Measurements from ENCODE around the gene ACOT7.

Gene ACOT7

DNA sequence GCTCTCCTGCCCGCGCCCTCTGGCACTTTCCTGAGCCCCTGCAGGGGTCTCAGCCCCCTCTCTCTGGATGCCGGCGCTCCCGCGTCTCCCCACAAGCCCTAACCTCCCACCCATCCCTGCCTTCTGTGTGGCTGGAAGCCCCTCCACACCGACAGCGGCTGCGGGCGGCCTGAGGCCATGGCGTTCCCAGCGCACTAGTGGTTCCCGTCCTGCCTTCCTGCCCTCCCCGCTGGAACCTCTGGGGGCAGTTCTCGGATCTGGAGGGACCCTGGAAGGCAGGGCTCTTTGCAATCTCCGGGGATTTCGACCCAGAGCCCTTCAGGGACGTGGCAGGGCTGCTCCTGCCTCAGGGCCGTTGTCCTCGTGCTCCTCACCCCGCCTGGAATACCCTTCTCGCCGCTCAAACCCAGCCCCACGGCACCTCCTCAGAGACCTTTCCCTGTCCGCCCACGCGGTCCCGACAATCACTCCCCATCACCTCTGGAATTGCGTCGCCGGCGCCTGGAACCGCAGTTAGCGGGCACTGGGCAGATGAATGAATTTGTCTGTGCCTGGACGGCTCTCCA, 30.5 kb upstream of the ACOT7 start:
- DNase-seq (ENCODE audit: low spot score) = no peak

DNA sequence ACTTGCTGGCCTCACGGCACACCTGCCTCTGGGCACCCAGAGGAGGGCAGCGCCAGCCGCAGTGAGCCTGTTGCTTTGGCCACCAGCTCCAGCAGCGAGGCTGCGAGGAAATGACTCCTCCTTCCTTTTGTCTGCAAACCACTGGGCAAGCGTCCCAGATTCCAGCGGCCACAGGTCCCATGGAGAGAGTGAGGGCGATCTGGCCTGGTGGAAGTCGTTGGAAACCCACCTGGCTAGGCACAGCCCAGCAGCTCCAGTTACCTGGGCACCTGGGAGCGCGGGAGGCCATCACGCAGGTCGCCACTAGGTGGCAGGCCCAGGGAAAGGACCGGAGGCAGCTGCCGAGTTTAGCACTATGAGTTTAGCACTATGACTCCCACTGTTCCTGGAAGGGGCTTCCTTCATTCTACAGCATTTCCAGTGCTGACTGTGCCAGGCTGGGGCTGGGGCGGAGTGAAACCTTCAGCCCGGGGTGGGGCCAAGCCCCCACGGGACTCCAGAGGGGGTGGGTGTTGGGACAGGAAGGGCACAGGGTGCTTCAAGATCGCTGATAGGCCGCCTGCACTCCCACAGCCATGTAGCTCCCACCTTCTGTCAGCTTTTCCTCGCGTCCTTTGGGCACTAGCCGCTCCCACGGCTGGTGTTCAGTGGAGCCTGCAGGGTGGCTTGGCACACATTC, 29.9 kb upstream of the ACOT7 start:
- peak; percentile 75 for DNase-seq (ENCODE audit: low spot score)

DNA sequence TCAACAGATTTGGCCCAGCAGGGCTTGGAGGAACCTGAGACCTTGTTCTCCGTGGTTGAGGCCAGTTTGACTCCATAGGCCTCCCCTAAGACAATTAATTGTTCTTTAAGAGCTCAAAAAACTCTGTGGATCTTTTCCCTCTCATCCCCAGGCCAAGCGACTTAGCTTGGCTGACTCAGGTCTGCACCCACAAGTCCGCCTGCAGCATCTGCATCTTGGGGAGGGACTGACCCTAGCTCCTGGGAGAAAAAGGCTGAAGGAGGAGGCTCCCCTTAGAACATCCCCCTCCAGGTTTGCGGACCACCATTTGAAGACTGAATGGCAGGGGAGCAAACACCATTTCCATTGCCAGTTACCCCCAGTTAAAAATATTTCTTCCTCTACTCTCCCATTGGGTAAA, 27.7 kb upstream of the ACOT7 start:
- DNase-seq (ENCODE audit: low spot score) = no peak

DNA sequence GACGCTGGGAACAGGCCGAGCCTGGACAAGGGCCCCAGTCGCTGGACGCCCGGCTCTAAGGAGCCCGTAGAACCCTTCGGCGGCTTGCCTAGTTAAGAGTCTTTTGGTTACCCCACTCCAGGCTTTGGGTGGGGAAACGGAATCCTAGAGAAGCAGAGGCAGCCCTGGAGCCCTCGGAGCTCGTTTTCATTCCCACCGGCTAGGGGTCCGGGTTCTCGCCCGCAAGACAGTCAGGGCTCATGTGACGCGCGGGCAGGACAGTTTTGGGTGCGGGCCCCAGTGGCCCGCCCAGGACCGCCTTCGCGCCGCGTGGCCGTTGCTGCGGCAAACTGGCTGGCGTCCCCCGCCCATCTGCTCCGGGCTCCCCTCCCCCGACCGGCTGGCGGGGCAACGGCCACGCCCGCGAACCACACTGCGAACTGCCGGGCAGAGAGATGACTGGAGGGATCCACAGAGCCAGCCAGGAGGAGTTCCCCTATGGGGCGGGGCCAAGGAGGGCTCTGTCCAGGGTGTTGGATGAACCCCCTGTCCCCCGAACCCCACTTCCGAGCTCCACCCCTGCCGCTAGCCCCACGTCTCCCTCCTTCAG, 27.0 kb upstream of the ACOT7 start:
- no peak for DNase-seq (ENCODE audit: low spot score)

DNA sequence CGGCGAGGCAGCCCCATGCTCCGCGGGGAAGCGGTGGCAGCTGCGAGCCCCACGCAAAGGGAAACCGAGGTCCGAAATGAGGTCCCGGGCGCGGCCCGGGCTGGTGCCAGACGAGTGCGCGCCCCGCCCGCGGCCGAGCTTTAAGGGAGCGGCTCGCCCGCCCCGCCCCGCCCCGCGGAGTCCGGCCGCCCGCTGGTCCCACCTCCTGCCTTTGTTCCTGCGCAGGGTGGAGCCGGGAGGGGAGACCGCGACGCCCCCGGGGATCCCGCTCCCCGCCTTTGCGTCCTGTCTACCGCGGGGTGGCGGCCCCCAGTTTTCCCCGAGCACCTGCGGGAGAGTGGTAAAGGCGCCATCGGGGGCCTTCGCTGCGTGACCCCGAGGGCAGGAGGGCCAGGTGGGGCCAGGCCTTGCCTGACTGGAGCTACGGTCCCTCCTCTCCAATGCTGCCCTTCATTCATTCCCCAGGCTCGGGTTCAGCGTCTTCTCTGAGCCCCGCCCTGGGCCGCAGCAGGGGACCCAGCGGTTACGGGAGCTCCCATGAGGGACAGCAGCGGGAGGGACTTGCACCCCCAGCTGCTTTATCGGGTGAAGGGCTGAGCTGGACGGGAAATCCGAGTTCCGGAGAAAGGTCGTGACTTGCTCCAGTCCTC, 26.4 kb upstream of the ACOT7 start, which contains the start of gene HES2:
Gene HES2, minus strand, starts transcription at position 116 of the 650 bp plus-strand sequence. Its CDS starts 99 bp downstream, at position 17.
- DNase-seq (ENCODE audit: low spot score) = no peak

DNA sequence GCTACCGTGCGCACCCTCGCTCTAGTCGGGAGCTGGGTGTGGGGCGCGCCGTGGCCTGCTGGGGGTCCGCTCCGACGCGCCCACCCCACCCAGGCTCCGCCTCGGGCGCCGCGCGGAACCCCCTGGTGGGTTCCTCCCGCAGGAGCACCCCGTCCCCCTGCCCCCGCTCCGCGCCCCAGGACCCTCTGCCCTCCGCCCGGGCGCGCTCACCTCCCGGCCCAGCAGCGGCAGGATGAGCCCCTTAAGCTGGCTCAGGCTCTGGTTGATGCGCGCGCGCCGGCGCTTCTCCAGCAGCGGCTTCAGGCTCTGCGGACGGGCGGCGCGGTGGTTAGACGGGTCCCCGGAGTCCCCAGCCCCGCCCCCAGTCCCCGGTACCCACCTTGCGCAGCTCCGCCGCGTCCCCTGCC, 25.8 kb upstream of the ACOT7 start:
- DNase-seq (ENCODE audit: low spot score) = no peak

DNA sequence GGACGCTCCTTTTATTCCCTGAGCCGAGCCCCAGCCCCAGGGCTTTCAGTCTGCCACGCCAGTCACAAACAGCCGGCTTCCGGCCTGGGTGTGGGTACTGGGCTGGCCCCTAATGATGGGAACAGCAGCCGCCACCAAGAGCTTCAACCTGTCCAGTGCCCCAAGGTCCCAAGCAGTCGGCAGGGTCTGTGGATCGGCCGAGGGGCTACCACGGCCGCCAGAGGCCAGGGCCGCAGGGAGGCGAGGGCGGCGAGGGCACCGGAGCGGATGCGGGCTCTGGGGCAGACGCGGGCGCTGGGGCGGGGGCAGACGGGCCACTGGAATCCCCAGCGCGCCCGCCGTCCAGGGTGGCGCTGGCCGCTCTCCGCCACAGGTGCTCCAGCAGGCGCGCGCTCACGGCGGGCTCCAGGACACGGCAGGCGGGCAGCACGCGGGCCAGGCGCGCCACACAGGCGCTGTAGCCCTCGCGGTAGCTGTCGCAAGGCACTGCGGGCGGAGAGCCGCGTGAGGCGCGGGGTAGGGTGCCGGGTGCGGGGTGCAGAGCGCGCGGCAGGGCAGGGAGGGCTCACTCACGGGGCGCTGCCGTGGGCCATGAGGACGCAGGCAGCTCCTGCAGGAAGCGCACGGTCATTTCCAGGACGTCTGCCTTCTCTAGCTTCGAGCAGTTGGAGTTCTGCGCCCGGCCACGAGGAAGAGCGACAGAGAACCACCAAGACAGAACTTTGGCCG, 25.3 kb upstream of the ACOT7 start:
- no peak for DNase-seq (ENCODE audit: low spot score)

DNA sequence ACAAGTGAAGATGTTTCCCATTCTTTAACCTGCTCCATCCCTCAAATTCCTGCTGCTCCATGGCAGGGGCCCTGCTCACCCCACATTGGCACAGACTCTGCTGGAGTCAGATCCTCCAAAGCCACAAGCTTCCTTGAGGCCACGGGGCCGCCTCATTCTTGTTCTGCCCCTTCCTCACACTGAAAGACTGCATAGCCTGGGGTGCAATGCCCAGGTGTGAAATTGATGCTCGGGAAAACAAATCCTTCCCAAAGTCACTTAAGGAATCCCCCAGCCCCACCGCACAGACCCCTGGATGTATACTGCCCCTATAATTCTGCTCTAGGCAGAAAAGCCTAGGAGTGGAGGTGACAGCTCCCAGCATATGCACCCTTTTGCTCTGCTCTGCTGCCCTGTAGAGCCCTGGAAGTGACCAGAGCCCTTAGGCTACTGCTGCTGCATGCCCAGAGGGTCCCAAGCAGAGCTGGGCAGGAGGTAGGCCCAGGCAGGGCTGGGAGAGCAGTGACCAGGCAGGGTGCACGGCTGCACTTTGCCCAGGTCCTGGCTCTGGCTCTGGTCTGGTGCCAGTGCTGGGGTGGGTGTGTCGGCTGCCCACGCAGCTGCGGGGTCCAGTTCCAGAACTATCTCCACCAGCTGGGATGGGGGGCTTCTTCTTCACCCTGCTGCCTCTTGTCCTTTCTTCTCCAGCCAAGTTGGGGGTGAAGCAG, 24.5 kb upstream of the ACOT7 start:
- DNase-seq (ENCODE audit: low spot score) = no peak

DNA sequence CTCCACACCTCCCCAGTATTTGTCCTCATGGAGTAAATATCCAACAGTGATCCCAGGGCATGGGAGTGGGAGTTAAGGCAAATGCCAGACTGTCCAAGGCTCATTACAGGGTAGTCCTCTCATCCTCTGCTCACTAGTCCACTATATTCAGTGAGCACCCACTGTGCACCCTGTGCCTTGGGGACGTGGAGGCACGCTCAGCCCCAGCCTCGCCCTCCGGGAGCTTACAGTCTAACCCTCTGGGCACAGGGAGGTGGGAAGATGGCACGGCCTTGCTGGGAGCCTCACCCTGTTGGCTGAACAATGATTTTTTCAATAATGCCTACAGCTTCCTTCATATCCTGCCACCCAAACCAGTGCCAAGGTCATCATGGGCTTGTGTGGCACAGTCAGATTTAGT, 23.3 kb upstream of the ACOT7 start:
- no peak for DNase-seq (ENCODE audit: low spot score)

DNA sequence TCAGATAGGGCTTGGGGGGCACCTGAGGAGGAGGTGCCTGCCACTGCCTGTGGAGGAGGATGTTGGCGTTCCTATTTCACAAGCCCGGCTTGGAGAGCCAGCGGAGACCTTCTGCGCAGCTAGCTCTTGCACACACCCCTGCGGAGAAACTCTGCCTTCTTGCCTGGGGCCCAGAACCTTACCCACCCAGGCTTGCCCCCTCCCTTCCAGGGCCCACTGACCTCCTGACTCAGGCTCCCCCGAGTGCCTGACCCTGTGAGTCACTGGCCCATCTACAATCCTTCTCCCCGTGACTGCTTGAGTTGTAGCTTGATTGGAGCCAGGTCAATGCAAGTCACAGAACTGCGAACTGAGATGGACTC, 22.7 kb upstream of the ACOT7 start:
- DNase-seq (ENCODE audit: low spot score) = no peak

DNA sequence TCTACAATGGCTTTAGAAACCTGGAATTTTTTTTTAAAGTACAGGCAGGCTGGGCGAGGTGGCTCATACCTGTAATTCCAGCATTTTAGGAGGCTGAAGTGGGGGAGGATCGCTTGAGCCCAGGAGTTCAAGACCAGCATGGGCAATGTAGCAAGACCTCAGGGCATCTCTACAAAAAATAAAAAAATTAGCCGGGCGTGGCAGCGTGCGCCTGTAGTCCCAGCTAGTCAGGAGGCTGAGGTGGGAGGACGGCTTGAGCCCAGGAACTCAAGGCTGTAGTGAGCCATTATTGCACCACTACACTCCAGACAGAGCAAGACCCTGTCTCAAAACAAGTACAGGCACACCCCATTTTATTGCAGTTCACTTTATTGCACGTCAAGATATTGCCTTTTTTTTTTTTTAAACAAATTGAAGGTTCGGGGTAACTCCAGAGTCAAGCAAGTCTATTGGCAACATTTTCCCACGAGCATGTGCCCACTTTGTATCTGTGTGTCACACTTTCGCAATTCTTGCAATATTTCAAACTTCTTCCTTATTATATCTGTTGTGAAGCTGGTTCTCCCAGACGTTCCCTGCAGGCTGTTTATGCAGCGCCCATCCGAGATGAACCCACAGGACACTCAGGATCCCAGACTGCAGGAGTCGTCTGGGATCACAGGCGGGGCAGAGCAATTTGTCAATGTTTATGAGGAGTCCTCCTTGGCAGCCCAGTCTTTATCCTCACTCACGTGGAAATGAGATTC, 21.5 kb upstream of the ACOT7 start:
- DNase-seq (ENCODE audit: low spot score) = no peak

DNA sequence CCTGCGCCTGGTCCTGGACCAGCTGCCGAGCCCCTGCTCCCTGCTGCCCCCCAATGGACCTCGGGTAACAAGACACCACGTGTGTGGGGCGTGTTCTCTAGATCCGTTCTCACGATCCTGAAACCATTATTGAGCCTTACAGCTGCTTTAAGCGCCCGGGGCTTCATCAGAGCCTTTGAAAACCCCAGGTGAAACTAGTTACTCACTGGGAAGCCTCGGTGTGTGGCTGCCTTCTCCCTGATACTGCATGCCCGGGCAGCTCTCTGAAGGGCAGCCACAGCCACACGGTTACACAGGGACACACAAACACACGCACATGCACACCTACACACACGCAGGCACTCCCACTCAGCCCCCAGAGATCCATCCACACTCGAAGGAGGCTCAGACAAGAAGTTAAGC, 20.9 kb upstream of the ACOT7 start:
- DNase-seq (ENCODE audit: low spot score) = peak; percentile 22

DNA sequence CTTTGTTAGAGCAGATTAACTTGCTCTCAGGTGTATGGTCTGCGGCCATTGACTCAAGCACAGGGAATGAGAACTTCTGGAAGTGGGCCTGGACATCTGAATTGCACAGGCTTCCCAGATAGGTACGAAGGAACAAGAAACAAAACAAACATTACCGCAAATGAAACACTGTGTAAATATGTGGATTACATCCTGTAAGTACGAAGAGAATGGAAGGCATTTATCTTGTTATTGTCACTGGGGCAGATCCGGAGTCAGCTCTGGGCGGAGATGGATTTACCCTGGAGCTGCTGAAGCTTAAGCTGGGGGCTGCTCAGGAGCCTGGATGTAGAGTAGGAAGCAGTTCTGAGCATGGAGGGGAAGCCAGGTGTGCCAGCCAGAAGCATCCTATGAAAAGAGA, 19.3 kb upstream of the ACOT7 start:
- DNase-seq (ENCODE audit: low spot score) = no peak

DNA sequence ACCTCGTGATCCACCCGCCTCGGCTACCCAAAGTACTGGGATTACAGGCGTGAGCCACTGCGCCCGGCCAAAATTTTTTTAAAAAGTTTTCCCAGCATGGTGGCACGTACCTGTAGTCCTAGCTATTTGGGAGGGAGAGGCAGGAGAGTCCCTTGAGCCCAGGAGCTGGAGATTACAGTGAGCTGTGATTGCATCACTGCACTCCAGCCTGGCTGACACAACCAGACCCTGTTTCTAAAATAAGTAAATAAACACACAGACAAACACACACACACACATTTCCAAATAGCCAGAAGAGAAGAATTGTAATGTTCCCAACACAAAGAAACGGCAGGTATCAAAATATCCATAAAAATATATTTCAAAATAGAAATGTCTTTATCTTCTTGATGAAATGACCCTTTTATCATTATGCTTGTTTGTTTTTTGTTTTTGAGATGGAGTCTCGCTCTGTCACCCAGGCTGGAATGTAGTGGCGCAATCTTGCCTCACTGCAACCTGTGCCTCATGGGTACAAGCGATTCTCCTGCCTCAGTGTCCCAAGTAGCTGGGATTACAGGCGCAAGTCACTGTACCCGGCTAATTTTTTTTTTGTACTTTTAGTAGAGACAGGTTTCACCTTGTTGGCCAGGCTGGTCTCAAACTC, 16.8 kb upstream of the ACOT7 start:
- no peak for DNase-seq (ENCODE audit: low spot score)

DNA sequence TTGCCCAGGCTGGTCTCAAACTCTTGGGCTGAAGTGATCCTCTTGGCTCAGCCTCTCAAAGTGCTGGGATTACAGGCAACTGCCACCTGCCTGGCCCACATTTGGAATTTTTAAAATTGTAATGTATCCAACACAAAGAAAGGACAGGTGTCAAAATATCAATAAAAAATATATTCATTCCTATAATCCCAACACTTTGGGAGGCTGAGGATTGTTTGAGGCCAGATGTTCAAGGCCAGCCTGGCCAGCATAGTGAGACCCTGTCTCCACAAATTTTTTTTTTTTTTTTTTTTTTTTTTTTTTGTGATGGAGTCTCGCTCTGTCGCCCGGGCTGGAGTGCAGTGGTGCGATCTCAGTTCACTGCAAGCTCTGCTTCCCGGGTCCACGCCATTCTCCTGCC, 16.2 kb upstream of the ACOT7 start:
- DNase-seq (ENCODE audit: low spot score) = no peak

DNA sequence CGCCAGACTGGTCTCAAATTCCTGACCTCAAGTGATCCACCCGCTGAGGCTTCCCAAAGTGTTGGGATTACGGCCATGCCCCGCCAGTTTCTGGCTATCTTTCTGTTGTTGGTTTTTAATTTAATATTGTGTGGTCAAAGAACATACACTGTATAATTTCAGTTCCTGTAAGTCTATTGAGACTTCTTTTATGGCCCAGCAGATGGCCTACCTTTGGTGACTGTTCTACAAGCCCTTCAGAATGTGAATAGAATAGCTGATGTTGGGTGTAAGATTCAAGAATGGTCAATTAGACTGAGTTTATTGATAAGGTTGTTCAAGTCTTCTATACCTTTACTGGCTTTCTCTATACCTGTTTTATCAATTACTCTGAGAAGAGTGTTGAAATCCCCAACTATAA, 15.5 kb upstream of the ACOT7 start:
- DNase-seq (ENCODE audit: low spot score) = no peak

DNA sequence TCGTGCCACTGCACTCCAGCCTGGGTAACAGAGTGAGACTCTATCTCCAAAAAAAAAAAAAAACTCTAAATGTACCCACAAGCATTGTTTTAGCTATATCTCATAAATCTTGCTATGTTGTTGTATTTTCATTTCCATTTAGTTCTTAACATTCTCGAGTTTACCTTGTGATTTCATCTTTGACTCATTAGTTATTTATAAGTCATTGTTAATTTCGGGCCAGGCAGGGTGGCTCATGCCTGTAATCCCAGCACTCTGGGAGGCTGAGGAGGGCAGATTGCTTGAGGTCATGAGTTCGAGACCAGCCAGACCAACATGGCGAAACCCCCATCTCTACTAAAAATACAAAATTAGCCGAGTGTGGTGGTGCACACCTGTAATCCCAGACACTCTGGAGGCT, 14.5 kb upstream of the ACOT7 start:
- no peak for DNase-seq (ENCODE audit: low spot score)

DNA sequence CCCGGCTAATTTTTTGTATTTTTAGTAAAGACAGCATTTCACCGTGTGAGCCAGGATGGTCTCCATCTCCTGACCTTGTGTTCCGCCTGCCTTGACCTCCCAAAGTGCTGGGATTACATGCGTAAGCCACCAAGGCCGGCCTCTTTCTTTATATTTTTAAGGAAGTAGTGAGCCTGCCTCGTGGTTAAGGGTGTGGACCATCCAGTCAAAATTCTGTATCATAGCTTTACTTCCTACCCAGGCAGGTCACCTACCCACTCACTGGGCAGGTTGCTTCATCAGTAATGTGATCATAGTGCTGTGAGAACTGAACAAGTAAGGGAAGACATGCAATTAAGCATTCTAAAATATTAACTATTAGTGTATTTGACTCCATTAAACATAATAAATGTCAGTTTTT, 8.1 kb upstream of the ACOT7 start:
- no peak for DNase-seq (ENCODE audit: low spot score)

DNA sequence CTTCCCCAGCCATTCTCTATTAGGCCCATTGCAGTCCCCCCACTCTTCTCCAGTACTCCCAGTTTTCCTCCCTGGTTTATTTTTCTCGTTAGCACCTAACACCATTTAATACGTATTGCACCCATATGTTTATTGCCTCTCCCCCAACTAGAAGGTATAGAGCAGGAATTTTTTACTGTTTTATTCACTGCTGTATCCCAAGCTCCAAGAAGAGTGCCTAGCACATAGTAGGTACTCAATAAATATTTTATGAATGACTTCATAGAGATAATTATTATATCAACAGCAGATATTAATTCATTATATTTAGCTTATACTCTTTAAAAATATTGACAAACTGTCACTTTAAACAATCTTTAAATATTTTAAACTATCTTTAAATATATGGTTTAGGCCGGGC, 5.7 kb upstream of the ACOT7 start:
- DNase-seq (ENCODE audit: low spot score) = no peak

DNA sequence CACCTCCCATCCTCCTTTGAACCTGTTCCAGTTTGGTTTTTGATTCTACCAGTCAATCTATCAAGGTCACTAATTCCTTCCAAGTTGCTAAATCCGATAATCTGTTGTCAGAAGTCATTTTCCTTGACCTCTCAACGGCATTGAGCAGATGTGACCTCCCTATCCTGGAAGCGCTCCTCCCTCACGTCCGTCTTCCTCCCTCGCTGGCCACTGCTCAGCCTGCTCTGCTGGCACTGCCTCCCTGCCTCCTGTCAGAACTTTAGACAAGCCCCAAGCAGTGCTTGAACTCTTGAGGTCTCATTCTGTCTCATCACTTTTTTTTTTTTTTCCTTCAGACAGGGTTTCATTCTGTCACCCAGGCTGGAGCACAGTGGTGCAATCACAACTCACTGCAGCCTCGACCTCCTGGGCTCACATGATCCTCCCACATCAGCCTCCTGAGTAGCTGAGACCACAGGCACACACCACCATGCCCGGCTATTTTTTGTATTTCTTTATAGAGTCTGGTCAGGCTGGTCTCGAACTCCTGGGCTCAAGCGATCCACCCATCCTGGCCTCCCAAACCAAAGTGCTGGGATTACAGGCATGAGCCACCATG, 4.4 kb upstream of the ACOT7 start:
- DNase-seq (ENCODE audit: low spot score) = no peak

Measured in CD4-positive, alpha-beta T cell treated with Interleukin-2 at 100 ng/mL for 4 hours (primary cell).